Loucy (cell line): ENCODE results near the gene PTPRO.

Source experiments
- H2AFZ ChIP-seq: fragments of 200-600 bp; sonication (generic); 2 replicates; pipeline ENCODE4 v1.6.0; 2016; ENCODE audit warnings: antibody characterized with exemption, mild to moderate bottlenecking, low read length, moderate library complexity
- H3F3A ChIP-seq: fragments of 200-600 bp; 2 replicates; pipeline ENCODE4 v1.6.0; 2016; ENCODE audit warnings: antibody characterized with exemption, low read depth, mild to moderate bottlenecking
- H3K27me3 ChIP-seq: fragments of 200-600 bp; sonication (generic); 2 replicates; pipeline ENCODE4 v1.6.1; 2014; ENCODE audit warnings: low read length, mild to moderate bottlenecking; ENCODE audit not compliant: insufficient read depth, poor library complexity, severe bottlenecking
- H3K36me3 ChIP-seq: fragments of 200-600 bp; sonication (generic); 2 replicates; pipeline ENCODE4 v1.6.1; 2016; ENCODE audit warnings: low read length; ENCODE audit not compliant: insufficient read depth
- H3K4me1 ChIP-seq: fragments of 200-600 bp; sonication (generic); 2 replicates; pipeline ENCODE4 v1.5.1; 2014; ENCODE audit warnings: low read length, mild to moderate bottlenecking; ENCODE audit not compliant: insufficient read depth, poor library complexity, severe bottlenecking
- H3K4me2 ChIP-seq: fragments of 200-600 bp; sonication (generic); 2 replicates; pipeline ENCODE4 v1.6.0; 2014; ENCODE audit warnings: antibody characterized with exemption, low read length, low read depth, mild to moderate bottlenecking; ENCODE audit not compliant: poor library complexity, severe bottlenecking
- H3K4me3 ChIP-seq: fragments of 200-600 bp; sonication (generic); 2 replicates; pipeline ENCODE4 v1.5.1; 2014; ENCODE audit warnings: low read length, mild to moderate bottlenecking, mixed read lengths; ENCODE audit not compliant: poor library complexity, severe bottlenecking
- H3K79me2 ChIP-seq: fragments of 200-600 bp; sonication (generic); 2 replicates; pipeline ENCODE4 v1.6.1; 2014; ENCODE audit warnings: low read length; ENCODE audit not compliant: insufficient read depth
- H3K9ac ChIP-seq: fragments of 200-600 bp; sonication (generic); 2 replicates; pipeline ENCODE4 v1.6.0; 2014; ENCODE audit warnings: mild to moderate bottlenecking, low read depth, low read length, moderate library complexity; ENCODE audit not compliant: poor library complexity, severe bottlenecking
- H3K9me2 ChIP-seq: fragments of 200-600 bp; sonication (generic); replicated peaks from 2 replicates; pipeline ENCODE4 v1.6.1; 2016; ENCODE audit warnings: low read depth, low read length, mixed read lengths
- H3K9me3 ChIP-seq: fragments of 200-600 bp; sonication (generic); 2 replicates; pipeline ENCODE4 v1.6.1; 2014; ENCODE audit warnings: mild to moderate bottlenecking, antibody characterized with exemption, low read length, low read depth; ENCODE audit not compliant: insufficient read depth
- H4K20me1 ChIP-seq: fragments of 200-600 bp; sonication (generic); 2 replicates; pipeline ENCODE4 v1.6.0; 2014; ENCODE audit warnings: antibody characterized with exemption, low read length, mild to moderate bottlenecking; ENCODE audit not compliant: insufficient read depth, poor library complexity, severe bottlenecking
- EZH2phosphoT487 ChIP-seq: fragments of 200-600 bp; IDR thresholded peaks from 2 replicates; pipeline ENCODE4 v1.6.1; 2018; ENCODE audit warnings: antibody characterized with exemption, mild to moderate bottlenecking, moderate library complexity, borderline replicate concordance
- TF ChIP-seq, protein P1 (sequence below): fragments of 200-600 bp; sonication (generic); conservative IDR thresholded peaks from 2 replicates; pipeline ENCODE4 v1.5.1; 2014; ENCODE audit warnings: mild to moderate bottlenecking, antibody characterized with exemption, low read length

The PTPRO gene

GRCh38 chr12:15439459-15439858, 117.2 kb downstream of the PTPRO start:
- Histone ChIP-seq H3K79me2 (no peaks in the 10 kb centered on the region), H2AFZ (no peak overlapping the region), H3K4me3 (no peak overlapping the region), H4K20me1 (no peaks in the 10 kb centered on the region), H3F3A (no peaks in the 10 kb centered on the region), H3K36me3 (no peaks in the 10 kb centered on the region), H3K4me1 (no peaks in the 10 kb centered on the region), H3K9me2 (no peaks in the 10 kb centered on the region), H3K9me3 (no peaks in the 10 kb centered on the region), H3K9ac (no peak overlapping the region), H3K4me2 (no peak overlapping the region), H3K27me3 (no peaks in the 10 kb centered on the region)
- TF ChIP-seq, protein P1, sequence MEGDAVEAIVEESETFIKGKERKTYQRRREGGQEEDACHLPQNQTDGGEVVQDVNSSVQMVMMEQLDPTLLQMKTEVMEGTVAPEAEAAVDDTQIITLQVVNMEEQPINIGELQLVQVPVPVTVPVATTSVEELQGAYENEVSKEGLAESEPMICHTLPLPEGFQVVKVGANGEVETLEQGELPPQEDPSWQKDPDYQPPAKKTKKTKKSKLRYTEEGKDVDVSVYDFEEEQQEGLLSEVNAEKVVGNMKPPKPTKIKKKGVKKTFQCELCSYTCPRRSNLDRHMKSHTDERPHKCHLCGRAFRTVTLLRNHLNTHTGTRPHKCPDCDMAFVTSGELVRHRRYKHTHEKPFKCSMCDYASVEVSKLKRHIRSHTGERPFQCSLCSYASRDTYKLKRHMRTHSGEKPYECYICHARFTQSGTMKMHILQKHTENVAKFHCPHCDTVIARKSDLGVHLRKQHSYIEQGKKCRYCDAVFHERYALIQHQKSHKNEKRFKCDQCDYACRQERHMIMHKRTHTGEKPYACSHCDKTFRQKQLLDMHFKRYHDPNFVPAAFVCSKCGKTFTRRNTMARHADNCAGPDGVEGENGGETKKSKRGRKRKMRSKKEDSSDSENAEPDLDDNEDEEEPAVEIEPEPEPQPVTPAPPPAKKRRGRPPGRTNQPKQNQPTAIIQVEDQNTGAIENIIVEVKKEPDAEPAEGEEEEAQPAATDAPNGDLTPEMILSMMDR, result no peak
- no peak for TF ChIP-seq EZH2phosphoT487

- Histone ChIP-seq H3F3A (no peaks in the 10 kb centered on the region), H3K9ac (no peak overlapping the region), H4K20me1 (no peaks in the 10 kb centered on the region), H3K27me3 (no peaks in the 10 kb centered on the region), H3K4me3 (no peak overlapping the region), H3K9me3 (no peaks in the 10 kb centered on the region), H2AFZ (no peak overlapping the region), H3K36me3 (no peaks in the 10 kb centered on the region), H3K4me2 (no peak overlapping the region), H3K9me2 (no peaks in the 10 kb centered on the region), H3K4me1 (no peaks in the 10 kb centered on the region), H3K79me2 (no peaks in the 10 kb centered on the region)
- TF ChIP-seq EZH2phosphoT487, result no peak
- TF ChIP-seq, protein P1, result no peak
Observed at GRCh38 chr12:15443050-15443449, 120.7 kb downstream of the PTPRO start.

GRCh38 chr12:15443611-15444010, 121.3 kb downstream of the PTPRO start:
- TF ChIP-seq EZH2phosphoT487, result no peak
- TF ChIP-seq, protein P1, result no peak
- Histone ChIP-seq H3K4me3 (no peak overlapping the region), H2AFZ (no peak overlapping the region), H3K9ac (no peak overlapping the region), H3K36me3 (no peaks in the 10 kb centered on the region), H3K4me1 (no peaks in the 10 kb centered on the region), H3K27me3 (no peaks in the 10 kb centered on the region), H4K20me1 (no peaks in the 10 kb centered on the region), H3K9me2 (no peaks in the 10 kb centered on the region), H3K79me2 (no peaks in the 10 kb centered on the region), H3K9me3 (no peaks in the 10 kb centered on the region), H3K4me2 (no peak overlapping the region), H3F3A (no peaks in the 10 kb centered on the region)
